HG02973 (cell line): Measurements from ENCODE around the gene CCDC142.
"Not testable (repeated sequence)": the region's sequence is repeated elsewhere in the genome, so short reads cannot be mapped to it uniquely, and the experiment has no call there.

Source experiments
- ATAC-seq: cut with Tn5 transposase; IDR thresholded peaks from one replicate; pipeline ENCODE4 v1.9.1; 2021; ENCODE audit warnings: moderate library complexity; ENCODE audit not compliant: unreplicated experiment

CCDC142 gene

GRCh38 chr2:74500578-74500946 lies 17.8 kb upstream of the CCDC142 start:
- no peak for ATAC-seq

DNA sequence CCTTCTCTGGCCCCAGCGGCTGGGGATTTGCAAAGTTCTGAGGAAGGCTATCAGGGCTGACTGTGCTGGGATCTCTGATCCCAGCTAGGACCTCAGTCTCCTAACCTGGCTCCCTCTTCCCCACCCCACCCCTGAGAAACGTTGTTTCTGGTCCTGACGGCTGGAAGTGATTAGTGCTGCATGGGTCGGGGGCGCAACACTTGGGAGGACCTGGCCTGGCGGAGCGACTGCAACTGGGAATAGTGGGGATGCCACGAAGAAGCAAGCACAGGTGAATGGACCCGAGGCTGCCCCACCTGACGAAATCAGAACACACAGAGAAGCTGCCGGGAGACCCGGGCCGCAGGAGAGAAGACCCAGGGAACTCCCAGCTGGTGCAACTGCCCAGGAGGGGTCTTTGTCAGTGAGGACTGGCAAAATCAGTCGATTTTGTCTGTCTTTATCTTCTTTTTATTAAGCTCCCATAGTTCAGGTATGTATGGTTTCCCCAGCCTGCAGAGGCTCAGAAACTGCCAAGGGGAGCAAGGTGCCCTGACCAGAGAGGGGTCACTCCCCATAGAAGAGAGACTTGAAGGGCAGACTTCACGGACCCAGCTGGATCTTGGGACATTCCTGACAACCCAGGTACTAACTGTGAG lies 17.3 kb upstream of the CCDC142 start:
- ATAC-seq = no peak

DNA sequence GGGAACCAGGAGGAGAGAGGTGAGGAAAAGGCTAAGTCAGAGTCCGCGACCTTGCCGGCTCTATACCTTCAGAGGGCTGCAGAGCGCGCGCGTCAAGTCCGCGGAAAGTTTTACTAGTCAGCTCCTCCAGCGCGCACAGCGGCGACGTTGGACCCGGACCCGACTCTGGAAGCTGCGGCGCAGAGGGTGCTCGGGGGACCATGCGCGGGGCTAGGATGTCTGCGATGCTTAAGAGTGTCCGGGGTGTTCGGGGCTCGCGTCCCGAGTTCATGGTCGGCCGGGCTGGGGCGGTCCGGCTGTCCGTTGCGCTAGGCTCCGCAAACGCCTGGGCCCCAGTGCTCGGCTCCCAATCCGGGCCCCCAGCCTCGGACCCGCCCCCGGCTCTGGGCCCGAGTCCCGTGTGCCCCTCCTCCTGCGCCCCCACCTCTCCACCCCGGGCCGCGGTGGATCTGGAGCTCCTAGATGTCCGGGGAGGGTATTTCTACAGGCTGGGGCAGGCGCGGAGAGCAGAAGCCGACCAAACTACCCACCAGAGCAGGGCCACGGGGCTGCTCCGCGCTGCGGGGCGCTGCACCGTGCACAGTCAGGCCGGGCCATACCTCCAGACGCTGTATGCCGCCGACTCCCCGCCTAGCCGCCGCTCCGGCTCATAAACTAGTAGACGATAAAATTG lies 16.6 kb upstream of the CCDC142 start, which contains the start of gene LBX2:
TSS of gene LBX2 (minus strand) at position 337 of the 673 bp plus-strand sequence. CDS start at position 271, 66 bp downstream.
- no peak for ATAC-seq

- no peak for ATAC-seq
Observed at GRCh38 chr2:74498500-74499266, 15.9 kb upstream of the CCDC142 start.

DNA sequence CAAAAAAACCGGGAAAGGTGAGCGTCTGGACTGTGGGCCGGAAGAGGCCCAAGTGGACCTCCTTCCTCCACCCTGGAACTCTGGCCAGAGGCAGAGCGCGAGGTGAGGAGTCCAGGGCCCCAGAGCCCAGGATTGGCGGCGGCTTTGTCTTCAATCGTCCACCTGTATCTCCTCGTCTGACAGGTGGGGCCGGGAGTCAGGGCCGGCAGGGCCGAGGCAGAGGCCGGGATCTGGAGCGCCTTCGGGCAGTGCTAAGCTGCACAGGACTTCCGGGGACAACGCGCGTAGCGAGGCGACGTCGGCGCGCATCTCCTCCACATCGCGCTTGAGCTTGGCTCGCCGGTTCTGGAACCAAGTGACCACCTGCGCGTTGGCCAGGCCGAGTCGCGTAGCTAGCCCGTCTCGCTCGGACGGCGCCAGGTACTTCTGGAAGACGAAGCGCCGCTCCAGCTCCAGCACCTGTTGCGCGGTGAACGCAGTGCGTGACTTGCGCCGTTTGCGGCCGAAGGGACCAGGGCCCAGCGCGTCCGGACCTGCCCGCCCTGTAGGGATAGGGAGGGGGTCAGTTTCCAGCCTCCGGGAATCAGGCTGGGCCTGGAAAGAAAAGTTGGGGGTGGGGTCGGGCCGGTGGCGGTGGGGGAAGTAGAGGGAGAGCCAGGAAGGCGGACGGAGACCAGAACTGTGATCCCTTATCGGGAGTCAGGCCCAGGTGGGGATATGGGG lies 15.1 kb upstream of the CCDC142 start:
- ATAC-seq = no peak

DNA sequence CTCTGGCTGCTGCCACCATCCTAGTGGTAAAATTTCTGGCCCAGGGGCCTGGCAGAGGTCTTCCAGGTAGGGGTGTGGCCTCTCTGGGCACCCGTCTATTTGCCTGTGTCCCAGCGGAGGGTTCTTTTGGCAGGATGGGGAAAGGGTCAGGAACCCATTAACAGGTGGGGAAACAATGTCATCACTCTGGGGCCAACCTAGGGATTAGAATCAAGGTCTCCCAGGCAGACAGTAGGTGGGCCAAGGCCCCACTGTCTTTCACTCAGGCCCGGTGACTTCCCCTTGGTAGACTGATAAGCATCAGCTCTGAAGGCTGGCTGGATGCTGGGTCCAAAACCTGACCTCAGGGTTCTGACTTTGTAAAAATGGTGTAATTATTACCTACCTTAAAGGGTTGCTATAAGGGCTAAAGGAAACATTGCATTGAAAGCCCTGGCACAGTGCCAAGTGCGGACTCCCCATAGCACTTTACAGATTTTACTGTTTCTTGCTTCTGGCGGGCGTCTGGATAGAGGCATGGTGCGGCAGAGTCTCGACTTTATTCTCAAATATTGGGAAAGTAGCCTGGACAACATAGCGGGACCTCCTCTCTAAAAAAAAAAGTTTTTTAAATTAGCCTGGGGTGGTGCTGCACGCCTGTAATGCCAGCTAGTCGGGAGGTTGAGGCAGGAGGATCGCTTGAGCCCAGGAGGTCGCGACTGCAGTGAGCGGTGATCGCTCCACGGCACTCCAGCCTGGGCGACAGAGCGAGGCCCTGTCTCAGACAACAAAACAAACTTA lies 14.4 kb upstream of the CCDC142 start:
- ATAC-seq = no peak

DNA sequence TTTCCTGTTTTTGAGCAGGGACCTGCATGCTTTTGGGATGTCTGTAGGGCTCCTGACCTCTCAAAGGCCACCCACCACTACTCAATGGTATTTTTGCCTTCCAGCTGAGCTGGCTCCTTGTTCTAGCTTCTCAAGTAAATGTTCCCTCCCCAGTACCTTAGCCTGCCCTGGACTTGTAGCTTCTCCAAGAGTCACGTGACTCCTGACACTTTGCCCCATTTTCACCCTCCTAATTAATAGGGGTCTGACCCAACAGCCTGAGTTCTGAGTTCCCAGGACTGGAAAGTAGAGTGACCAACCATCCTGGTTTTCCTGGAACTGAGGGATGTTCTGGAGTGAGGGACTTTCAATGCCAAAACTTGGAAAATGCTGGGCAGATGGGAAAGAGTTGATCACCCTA lies 12.6 kb upstream of the CCDC142 start:
- ATAC-seq = no peak

DNA sequence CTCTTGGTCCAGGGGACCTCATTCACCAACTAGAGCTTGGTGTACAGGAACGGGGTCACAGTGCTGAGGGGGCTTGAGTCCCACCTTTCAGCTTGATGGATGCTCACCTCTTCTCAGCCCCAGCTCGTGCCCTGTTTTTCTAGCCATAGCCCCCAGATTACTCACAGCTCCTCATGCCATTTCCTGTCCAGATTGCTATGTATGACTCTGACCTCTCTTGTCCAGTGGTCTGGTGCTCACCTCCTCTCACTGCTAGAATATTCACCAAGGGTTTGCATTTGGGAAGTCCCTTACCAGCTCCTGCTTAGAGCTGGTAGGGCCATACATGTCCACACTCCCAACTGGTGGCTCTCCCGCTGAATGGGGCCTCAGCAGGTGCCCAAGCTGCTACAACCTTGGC lies 10.7 kb upstream of the CCDC142 start:
- no peak for ATAC-seq

DNA sequence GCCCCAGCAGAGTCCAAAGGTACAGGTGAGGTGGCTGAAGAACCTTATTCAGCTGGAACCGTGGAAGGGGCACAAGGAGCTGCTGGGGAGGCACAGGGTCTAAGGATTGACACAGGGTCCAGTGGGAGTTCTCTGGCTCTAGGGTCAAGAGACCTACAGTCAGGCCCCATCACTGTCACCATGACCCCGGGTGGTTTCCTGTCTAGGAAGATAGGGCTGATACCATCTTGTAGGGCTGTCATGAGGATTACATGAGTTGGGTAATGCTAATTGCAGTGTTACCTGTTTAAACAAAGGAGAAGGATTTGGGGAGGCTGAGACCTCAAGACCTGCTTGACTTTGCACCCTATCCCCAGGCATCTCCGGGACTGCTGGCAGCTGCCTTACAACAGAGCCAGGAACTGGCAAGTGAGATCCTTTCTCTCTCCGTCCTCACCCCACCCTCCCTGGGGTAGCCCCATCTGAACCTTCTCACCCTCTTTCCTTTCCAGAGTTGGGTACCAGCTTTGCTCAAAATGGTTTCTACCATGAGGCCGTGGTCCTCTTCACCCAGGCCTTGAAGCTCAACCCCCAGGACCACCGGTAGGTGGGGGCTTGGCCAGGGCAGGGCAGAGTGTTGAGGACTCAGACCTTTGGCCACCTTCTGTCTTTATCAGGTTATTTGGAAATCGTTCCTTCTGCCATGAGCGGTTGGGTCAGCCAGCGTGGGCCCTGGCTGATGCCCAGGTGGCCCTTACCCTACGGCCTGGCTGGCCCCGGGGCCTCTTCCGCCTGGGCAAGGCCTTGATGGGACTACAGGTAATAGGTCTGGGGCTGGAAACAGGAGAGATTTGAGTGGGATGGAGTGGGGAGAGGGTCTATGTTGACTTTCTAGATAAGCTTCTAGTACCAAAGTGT lies 9.1 kb upstream of the CCDC142 start:
- no peak for ATAC-seq

DNA sequence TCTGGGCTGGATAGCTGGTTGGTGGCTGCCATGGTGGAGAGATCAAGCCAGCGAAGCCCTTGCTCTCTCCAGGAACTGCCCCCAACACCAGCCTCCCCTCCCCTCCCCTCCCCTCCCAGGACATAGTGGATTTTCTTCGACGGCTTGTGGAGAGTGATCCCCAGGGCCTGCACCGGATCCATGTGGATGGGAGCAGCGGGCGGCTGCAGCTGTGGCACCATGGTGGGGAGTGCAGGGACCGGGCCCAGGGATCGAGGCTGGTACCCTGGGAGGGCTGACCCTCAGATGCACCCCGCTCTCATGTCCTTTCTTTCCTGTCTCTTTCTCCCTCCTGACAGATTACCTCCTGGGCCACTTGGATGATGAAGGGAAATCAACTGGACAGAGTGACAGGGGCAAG lies 7.1 kb upstream of the CCDC142 start:
- no peak for ATAC-seq

- ATAC-seq = no peak
Observed at GRCh38 chr2:74488643-74489481, 6.1 kb upstream of the CCDC142 start.

DNA sequence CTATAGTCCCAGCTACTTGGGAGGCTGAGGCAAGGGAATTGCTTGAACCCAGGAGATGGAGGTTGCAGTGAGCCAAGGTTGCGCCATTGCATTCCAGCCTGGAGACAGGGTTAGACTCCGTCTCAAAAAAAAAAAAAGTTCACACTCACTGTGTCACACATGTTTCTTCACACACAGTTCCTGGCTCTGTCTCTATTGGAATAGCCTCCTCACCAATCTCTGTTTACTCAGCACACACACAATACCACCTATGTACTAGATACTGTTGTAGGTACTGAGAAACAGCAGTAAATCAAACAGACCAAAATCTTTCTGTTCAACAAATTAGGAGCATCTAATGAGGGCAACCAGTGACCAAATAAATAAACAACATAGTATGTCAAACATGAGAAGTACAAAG lies 3.3 kb upstream of the CCDC142 start:
- no peak for ATAC-seq

GRCh38 chr2:74483675-74484164 lies 922 bp upstream of the CCDC142 start:
- ATAC-seq = not testable (repeated sequence)

GRCh38 chr2:74481961-74482800 lies 617 bp downstream of the CCDC142 start:
- peak; percentile 31 for ATAC-seq

DNA sequence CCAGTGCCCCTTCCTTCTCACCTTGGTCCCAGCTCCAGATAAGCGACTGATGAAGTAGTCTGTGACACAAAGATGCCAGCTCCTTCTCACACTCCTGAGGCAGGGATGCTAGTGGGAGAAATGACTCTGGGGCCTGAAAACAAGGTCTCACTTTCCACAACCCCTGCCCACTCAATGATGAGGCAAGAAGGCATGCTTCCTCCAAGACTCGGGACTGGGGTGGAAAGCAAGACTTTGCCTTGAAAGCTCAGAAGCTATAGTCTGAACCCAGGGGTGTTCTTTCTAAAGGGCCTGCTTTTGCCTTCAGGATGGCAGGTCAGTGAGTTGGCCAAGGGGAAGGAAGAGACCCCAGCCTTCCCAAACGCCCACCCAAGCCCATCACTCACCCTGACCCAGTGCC lies 1.4 kb downstream of the CCDC142 start:
- no peak for ATAC-seq

DNA sequence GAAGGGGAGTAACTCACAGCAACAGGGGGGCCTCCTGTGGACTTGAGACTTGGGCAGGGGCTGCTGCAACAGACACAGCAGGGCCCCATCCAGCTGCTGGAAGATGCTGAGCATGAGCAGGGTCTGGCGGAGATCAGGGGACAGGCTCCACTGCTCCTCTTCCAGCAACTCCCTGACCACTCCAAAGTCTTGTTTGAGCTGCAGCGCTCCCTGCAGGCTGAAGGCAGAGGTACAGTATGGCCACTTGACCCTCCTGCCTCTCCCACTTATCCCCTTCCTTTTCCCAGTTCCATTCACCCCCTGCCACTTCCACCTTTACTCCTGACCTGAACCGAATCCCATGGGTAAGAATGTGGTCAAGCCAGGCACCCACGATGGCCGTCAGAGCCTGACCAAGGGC lies 7.9 kb downstream of the CCDC142 start:
- no peak for ATAC-seq

DNA sequence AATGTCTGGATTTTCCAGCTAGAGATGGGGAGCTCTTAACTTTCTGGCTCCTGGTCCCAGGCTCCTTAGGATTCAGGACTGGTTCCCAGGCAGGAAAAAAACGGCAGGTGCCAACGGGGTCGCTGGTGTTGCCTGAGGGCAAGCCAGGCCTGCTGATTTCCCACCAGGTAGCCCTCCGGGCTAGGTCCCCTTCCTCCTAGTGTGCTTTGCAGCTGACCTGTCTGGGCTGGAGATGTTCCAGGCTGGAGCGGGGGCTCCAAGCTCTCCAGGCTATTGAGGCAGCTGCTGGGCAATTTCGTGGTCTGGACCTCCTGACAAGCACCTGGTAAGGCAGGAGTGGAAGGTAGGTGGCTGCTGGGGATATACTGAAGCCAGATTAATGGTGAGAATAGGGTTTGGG lies 8.3 kb downstream of the CCDC142 start:
- ATAC-seq = no peak

DNA sequence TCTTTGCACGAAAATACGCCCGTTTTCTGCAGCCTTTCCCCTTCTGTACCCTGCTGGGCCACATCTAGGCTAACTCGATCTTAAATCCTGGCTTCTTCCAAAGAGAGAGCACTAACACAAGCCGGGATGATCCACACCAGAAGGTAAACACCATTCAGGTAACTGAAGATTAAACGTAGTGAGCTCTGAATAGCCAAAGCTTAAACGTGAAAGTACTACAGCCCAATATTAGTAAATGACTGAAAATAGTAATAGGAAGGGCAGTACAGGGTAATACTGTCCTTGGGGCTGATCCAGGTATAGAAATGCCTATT lies 9.9 kb downstream of the CCDC142 start:
- ATAC-seq = peak; percentile 5
